B cell (primary cell): ENCODE results near the gene CMTM6. TPM values are rescaled to one million over a fixed set of nuclear protein-coding genes. Genes with fewer than 3 reads are reported as not detected.

Source experiments
- ATAC-seq: fragments of 200-7000 bp; cut with Tn5 transposase; one replicate; pipeline ENCODE4 v1.10.0; 2021; ENCODE audit warnings: low read depth, mild to moderate bottlenecking, moderate number of reproducible peaks, moderate library complexity
- CTCF ChIA-PET: fragments of 350-600 bp; sonication (Branson Sonifier 250); formaldehyde crosslinking; loops from one replicate; lab custom pipeline; 2021; ENCODE audit warnings: antibody characterized with exemption, inconsistent platforms; lab: Charles Lee
- POLR2A ChIA-PET: fragments of 350-600 bp; sonication (Branson Sonifier 250); formaldehyde crosslinking; loops from one replicate; lab custom pipeline; 2021; ENCODE audit warnings: antibody characterized with exemption; lab: Charles Lee
- DNase-seq: peaks from one replicate; pipeline ENCODE4 v3.0.0; 2013
- H2AFZ ChIP-seq: 2 replicates; pipeline ENCODE4 v1.6.1; 2012; ENCODE audit warnings: mild to moderate bottlenecking, low read depth, low read length; ENCODE audit not compliant: insufficient read depth, poor library complexity, severe bottlenecking
- H3K27ac ChIP-seq, 2 donors: 1 replicate in 1 of 2; 2 replicates in 1 of 2; pipeline ENCODE4 v1.5.1; 2012 to 2013; ENCODE audit warnings: low read length in 2 of 2, mild to moderate bottlenecking in 2 of 2, moderate library complexity in 1 of 2
- H3K27me3 ChIP-seq, 4 experiments: fragments of 200-600 bp in 1 of 4; sonication (generic) in 1 of 4; replicated peaks in 1 of 4; 1 replicate in 2 of 4; 2 replicates in 2 of 4; pipeline versions ENCODE4 v1.6.1 to v1.7.0; 2013 to 2016; ENCODE audit warnings: low read length in 3 of 4, mild to moderate bottlenecking in 2 of 4, mixed read lengths in 1 of 4, moderate library complexity in 1 of 4; ENCODE audit not compliant: insufficient read depth in 4 of 4, control insufficient read depth in 3 of 4; ENCODE audit errors: control extremely low read depth in 1 of 4
- H3K36me3 ChIP-seq, 2 experiments: replicated peaks in 1 of 2; 1 replicate in 1 of 2; 2 replicates in 1 of 2; pipeline versions ENCODE4 v1.6.1 to v1.7.1; 2013; ENCODE audit warnings: low read length in 1 of 2; ENCODE audit not compliant: insufficient read depth in 2 of 2, control insufficient read depth in 1 of 2; ENCODE audit errors: control extremely low read depth in 1 of 2, extremely low read depth in 1 of 2
- H3K4me1 ChIP-seq, 2 donors: fragments of 200-600 bp in 1 of 2; sonication (generic) in 1 of 2; 1 replicate in 1 of 2; 2 replicates in 1 of 2; pipeline versions ENCODE4 v1.5.1 to v1.6.1; 2013 to 2017; ENCODE audit warnings: low read length in 2 of 2; ENCODE audit not compliant: control insufficient read depth in 2 of 2, insufficient read depth in 2 of 2
- H3K4me2 ChIP-seq: replicated peaks from 2 replicates; pipeline ENCODE3; 2012; ENCODE audit warnings: mild to moderate bottlenecking, low read depth, low read length; ENCODE audit not compliant: poor library complexity, severe bottlenecking
- H3K4me3 ChIP-seq, 5 experiments: fragments of 200-600 bp in 1 of 5; sonication (generic) in 1 of 5; 1 replicate in 3 of 5; 2 replicates in 2 of 5; pipeline versions ENCODE4 v1.5.1 to v1.7.0; 2011 to 2016; ENCODE audit warnings: low read length in 4 of 5, mild to moderate bottlenecking in 4 of 5, low read depth in 2 of 5, control low read depth in 1 of 5, moderate library complexity in 1 of 5; ENCODE audit not compliant: insufficient read depth in 1 of 5; ENCODE audit errors: control extremely low read depth in 1 of 5, extremely low read depth in 1 of 5
- H3K79me2 ChIP-seq: fragments of 200-600 bp; sonication (generic); one replicate; pipeline ENCODE4 v1.6.0; 2016; ENCODE audit warnings: low read length; ENCODE audit not compliant: control insufficient read depth, insufficient read depth
- H3K9ac ChIP-seq: fragments of 200-600 bp; sonication (generic); 2 replicates; pipeline ENCODE4 v1.6.1; 2017; ENCODE audit warnings: mild to moderate bottlenecking, low read length, moderate library complexity
- H3K9me3 ChIP-seq, 3 donors: one replicate each; pipeline versions ENCODE4 v1.6.1 to v1.7.1; 2013; ENCODE audit warnings: low read length in 2 of 3; ENCODE audit not compliant: control insufficient read depth in 2 of 3, insufficient read depth in 1 of 3; ENCODE audit errors: control extremely low read depth in 1 of 3
- H4K20me1 ChIP-seq: 2 replicates; pipeline ENCODE4 v1.6.0; 2012; ENCODE audit warnings: mild to moderate bottlenecking, low read length; ENCODE audit not compliant: insufficient read depth, control insufficient read depth, poor library complexity, severe bottlenecking
- H3K27ac Mint-ChIP-seq: one replicate; pipeline ENCODE4 v1.8.0; 2021; ENCODE audit warnings: mixed read lengths
- H3K27me3 Mint-ChIP-seq: one replicate; pipeline ENCODE4 v1.8.0; 2021; ENCODE audit warnings: mixed read lengths
- H3K4me1 Mint-ChIP-seq: one replicate; pipeline ENCODE4 v1.8.0; 2021; ENCODE audit warnings: mixed read lengths
- H3K4me3 Mint-ChIP-seq: one replicate; pipeline ENCODE4 v1.8.0; 2021; ENCODE audit warnings: mixed read lengths
- H3K9me3 Mint-ChIP-seq: one replicate; pipeline ENCODE4 v1.8.0; 2022; ENCODE audit warnings: mixed read lengths; ENCODE audit not compliant: insufficient read depth
- CTCF ChIP-seq: fragments of 200-600 bp; IDR thresholded peaks from one replicate; pipeline ENCODE4 v1.8.0; 2022; ENCODE audit warnings: antibody characterized with exemption, mild to moderate bottlenecking
- EZH2 ChIP-seq: IDR thresholded peaks from 2 replicates; pipeline ENCODE4 v1.6.1; 2012; ENCODE audit warnings: borderline replicate concordance, low read depth, mild to moderate bottlenecking, moderate library complexity, low read length; ENCODE audit not compliant: insufficient read depth, poor library complexity, severe bottlenecking
- WGBS: methylation state at CpG from one replicate; pipeline ENCODE4 v1.1.5; 2013; ENCODE audit warnings: missing lambda C conversion rate; ENCODE audit not compliant: insufficient coverage; 5-methylcytosine and 5-hydroxymethylcytosine counted together
- intact Hi-C: fragments of 100-400 bp; cut with micrococcal nuclease; formaldehyde crosslinking; loops from one replicate; pipeline ENCODE4 v1.10.0; 2022
- polyA plus RNA-seq: library from polyadenylated mRNA; depleted of rRNA; stranded (reverse); fragments of >200 nt; gene quantifications from 2 replicates; pipeline ENCODE4 v1.2.3, GENCODE V29; 2012
- total RNA-seq, 2 donors: library from RNA; stranded (reverse); fragments of 120-200 nt in 1 of 2; gene quantifications; 1 replicate in 1 of 2; 2 replicates in 1 of 2; pipeline versions ENCODE4 v1.2.3 to v1.2.4, GENCODE V29; 2013 to 2022

CMTM6 gene
- total and polyA plus RNA-seq, 2 donors (not counting 1 experiment from before 2014, with no cell fraction given), result 19.2 to 66.3 TPM

DNA sequence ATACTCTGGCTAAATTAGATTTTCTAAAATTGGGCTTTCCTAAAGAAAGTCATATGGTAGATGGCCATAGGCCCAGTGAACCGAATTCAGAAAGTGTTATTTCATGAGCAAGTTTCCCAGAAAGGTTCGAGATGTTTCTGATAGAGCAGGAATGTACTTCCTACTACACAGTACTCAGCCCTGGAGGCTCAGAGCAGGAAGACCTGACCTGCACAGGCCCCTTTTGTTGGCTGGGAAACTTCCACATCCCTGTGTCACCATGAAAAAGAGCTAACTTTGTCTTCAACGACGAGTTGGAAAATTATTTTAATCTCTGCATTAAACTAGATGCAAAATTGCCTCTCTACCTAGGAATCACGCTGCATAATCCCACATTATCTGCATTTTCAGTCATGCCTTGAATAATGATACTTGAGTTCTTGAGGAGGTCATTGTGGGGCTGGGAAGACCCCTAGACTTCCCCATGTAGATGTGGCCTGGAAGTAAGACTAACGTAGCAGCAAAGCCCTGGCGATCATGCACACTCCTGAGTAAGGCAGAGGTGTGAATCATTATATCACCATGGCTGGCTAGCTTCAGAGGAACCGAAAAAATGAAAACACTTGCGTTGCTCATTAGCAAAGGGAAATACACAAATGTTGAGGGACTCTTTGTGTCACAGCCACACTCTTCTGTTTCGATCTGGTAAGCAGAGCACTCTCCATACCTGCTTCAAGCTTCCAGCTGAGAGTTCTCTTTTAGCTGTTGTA, 63.9 kb downstream of the CMTM6 start:
- peaks cover 97% of the 10 kb centered on the region for H3K79me2 ChIP-seq
- peak; percentile 83 for DNase-seq
- H4K20me1 ChIP-seq, result no peaks in the 10 kb centered on the region
- peaks cover 68 to 74% of the 10 kb centered on the region in 2 donors for H3K4me1 ChIP-seq
- intact Hi-C loops, result loop anchor here (1.0 kb wide), 4 partner anchors 10 to 39 kb away; no protein-coding TSS in a partner anchor
- Mint-ChIP-seq H3K4me3 (peak overlapping the region; percentile 81), H3K4me1 (peaks cover 78% of the 10 kb centered on the region), H3K27me3 (no peaks in the 10 kb centered on the region), H3K9me3 (no peaks in the 10 kb centered on the region), H3K27ac (peak overlapping the region; percentile 96)
- peak overlapping the region; percentile 38 for H3K9ac ChIP-seq
- H3K36me3 ChIP-seq, result peaks cover 2 to 15% of the 10 kb centered on the region in 2 experiments
- ATAC-seq, result peak; percentile 85
- no peaks in the 10 kb centered on the region for H3K27me3 ChIP-seq
- ChIA-PET CTCF (interaction anchor here (0.7 to 6.7 kb wide), 17 partner anchors 9 to 142 kb away, joined by 3 to 56 read pairs (median 4); partner anchors contain the start of gene CMTM7), POLR2A (interaction anchor here (0.6 to 2.6 kb wide), 6 partner anchors 12 to 39 kb away, joined by 3 to 10 read pairs (median 4); no protein-coding TSS in a partner anchor)
- no peaks in the 10 kb centered on the region for H3K9me3 ChIP-seq
- peak overlapping the region in 1 of 5 experiments; percentile 18 for H3K4me3 ChIP-seq
- H3K4me2 ChIP-seq, result peak overlapping the region; percentile 69
- 9% methylated on average over 7 of the region's 10 CpGs for WGBS
- peak overlapping the region; percentile 8 for H2AFZ ChIP-seq
- TF ChIP-seq CTCF (no peak), EZH2 (no peak)
- H3K27ac ChIP-seq, result peak overlapping the region; percentile 81 to 82

DNA sequence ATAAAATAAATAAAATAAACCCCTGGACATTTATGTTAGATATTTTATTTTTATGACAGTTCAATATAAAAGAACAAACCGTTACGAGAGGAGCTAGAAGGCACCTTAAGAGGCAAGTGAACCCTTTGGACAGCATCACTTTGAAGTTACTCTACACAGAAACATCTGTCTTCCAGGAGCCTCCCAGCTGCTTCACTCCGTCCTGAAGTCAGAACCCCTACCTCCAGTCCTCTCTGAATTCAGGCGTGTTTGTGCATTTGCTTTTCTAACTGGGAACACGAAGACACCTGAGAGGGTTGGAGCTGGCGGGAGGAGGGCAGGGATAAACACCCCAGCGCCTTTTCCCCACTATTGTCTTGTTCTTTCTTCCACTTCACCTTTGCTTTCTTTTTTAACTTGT, 64.8 kb downstream of the CMTM6 start:
- CTCF ChIA-PET, result interaction anchor here (0.6 to 6.7 kb wide), 15 partner anchors 9 to 142 kb away, joined by 3 to 56 read pairs (median 4); no protein-coding TSS in a partner anchor
- no CpG with 5 or more reads among the region's 7 CpGs for WGBS
- H3K27me3 Mint-ChIP-seq, result no peaks in the 10 kb centered on the region
- no peak for DNase-seq
- H3K4me3 Mint-ChIP-seq, result peak overlapping the region; percentile 54
- H3K36me3 ChIP-seq, result peaks cover 0 to 11% of the 10 kb centered on the region in 2 experiments
- no peak overlapping the region for H3K9ac ChIP-seq
- no peak for ATAC-seq
- TF ChIP-seq CTCF (no peak), EZH2 (no peak)
- H3K4me2 ChIP-seq, result peak overlapping the region; percentile 69
- H3K9me3 ChIP-seq, result no peaks in the 10 kb centered on the region
- peak overlapping the region; percentile 96 for H3K27ac Mint-ChIP-seq
- intact Hi-C loops, result no loop called here
- H3K9me3 Mint-ChIP-seq, result no peaks in the 10 kb centered on the region
- H2AFZ ChIP-seq, result no peak overlapping the region
- H3K4me3 ChIP-seq, result no peak overlapping the region
- peaks cover 71 to 83% of the 10 kb centered on the region in 2 donors for H3K4me1 ChIP-seq
- POLR2A ChIA-PET, result interaction anchor here (1.0 to 2.6 kb wide), 2 partner anchors 15 to 19 kb away, joined by 3 to 10 read pairs; no protein-coding TSS in a partner anchor
- peak overlapping the region in 1 of 2 donors; percentile 82 for H3K27ac ChIP-seq
- peaks cover 97% of the 10 kb centered on the region for H3K79me2 ChIP-seq
- no peaks in the 10 kb centered on the region for H3K27me3 ChIP-seq
- peaks cover 79% of the 10 kb centered on the region for H3K4me1 Mint-ChIP-seq
- no peaks in the 10 kb centered on the region for H4K20me1 ChIP-seq
